ENCODE measurements around the gene ARRB1. TPM values are rescaled to one million over a fixed set of nuclear protein-coding genes. Genes with fewer than 3 reads are reported as not detected.

The ARRB1 gene
- total and polyA plus RNA-seq, 2 of the 13 experiments (the other 11 are each of a cell fraction or from before 2014, with no cell fraction given), result 22.5 to 35.7 TPM

DNA sequence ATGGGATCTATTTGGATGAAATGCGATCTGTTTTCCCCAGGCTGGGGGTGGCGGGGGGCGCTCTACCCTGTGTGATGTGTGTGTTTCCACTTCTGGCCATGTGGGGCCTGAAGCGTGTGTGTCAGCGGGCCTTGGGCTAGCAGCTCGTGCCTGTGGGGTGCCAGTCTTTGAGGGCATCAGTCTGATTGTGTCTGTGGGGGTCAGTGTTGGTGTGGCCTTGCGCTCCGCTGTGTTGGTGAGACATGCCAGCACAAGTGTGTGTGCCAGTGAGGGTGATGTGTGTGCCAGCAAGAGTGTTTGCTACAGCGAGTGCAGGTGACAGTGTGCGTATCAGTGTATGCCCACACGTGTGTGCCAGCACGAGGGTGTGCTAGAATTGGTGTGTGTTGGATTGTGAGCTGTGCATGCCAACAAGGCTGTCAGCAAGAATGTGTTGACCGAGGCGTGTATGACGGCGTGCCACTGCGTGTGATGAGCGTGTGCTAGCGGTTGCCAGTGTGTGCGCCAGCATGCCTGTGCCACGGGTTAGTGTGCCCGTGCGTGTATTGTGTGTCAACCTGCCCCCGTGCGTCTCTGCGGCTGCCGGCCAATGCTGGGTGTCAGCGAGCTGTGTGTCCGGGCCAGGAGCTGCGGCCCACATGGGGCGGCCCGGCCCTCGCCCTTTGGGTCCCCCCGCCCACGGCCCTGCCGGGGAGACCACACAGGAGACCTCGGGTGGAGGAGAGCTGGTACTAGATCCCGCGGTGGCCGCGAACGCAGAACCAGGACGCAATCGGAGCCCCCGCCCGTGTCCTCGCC lies 519 bp downstream of the ARRB1 start (continued):
- TF ChIP-seq, protein P1, sequence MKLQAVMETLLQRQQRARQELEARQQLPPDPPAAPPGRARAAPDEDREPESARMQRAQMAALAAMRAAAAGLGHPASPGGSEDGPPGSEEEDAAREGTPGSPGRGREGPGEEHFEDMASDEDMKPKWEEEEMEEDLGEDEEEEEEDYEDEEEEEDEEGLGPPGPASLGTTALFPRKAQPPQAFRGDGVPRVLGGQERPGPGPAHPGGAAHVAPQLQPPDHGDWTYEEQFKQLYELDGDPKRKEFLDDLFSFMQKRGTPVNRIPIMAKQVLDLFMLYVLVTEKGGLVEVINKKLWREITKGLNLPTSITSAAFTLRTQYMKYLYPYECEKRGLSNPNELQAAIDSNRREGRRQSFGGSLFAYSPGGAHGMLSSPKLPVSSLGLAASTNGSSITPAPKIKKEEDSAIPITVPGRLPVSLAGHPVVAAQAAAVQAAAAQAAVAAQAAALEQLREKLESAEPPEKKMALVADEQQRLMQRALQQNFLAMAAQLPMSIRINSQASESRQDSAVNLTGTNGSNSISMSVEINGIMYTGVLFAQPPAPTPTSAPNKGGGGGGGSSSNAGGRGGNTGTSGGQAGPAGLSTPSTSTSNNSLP (IDR thresholded peaks at IDR 0.05; ENCODE audit: low read depth, low read length), result no peak
- TF ChIP-seq KLF9 (CRISPR knock-in tag; IDR thresholded peaks at IDR 0.05; ENCODE audit: low read depth) (no peak), POGZ (CRISPR knock-in tag; IDR thresholded peaks at IDR 0.05) (no peak), U2AF2 (IDR thresholded peaks at IDR 0.05; ENCODE audit: low read depth, low read length) (no peak), CBFB (CRISPR knock-in tag; IDR thresholded peaks at IDR 0.05) (no peak), EP300 (IDR thresholded peaks at IDR 0.05; ENCODE audit: low read depth in 2 of 2, low read length in 2 of 2) (no peak), EP300 (CRISPR knock-in tag; IDR thresholded peaks at IDR 0.05; ENCODE audit: borderline replicate concordance) (no peak), KDM6A (CRISPR knock-in tag; IDR thresholded peaks at IDR 0.05; ENCODE audit: low read depth) (no peak), NCOR1 (IDR thresholded peaks at IDR 0.05; ENCODE audit: borderline replicate concordance, low read length) (no peak), SMAD9 (CRISPR knock-in tag; IDR thresholded peaks at IDR 0.05) (no peak), EED (CRISPR knock-in tag; IDR thresholded peaks at IDR 0.05) (peak; percentile 84), ZFX (CRISPR knock-in tag; IDR thresholded peaks at IDR 0.05; ENCODE audit: low read depth) (peak; percentile 43; the same call in 1 of the 2 replicates), PAWR (CRISPR knock-in tag; IDR thresholded peaks at IDR 0.05; ENCODE audit: borderline replicate concordance) (no peak), KDM5A (IDR thresholded peaks at IDR 0.05; ENCODE audit: borderline replicate concordance, low read length) (no peak), SMARCC2 (IDR thresholded peaks at IDR 0.05) (no peak), TCF7L2 (IDR thresholded peaks at IDR 0.05; ENCODE audit: low read depth, low read length) (no peak), KDM1A (CRISPR knock-in tag; IDR thresholded peaks at IDR 0.05) (no peak), HDAC1 (CRISPR knock-in tag; IDR thresholded peaks at IDR 0.05) (peak; percentile 43), JUND (CRISPR knock-in tag; IDR thresholded peaks at IDR 0.05) (peak; percentile 64; the same call in 1 of the 2 replicates), SRSF9 (IDR thresholded peaks at IDR 0.05; ENCODE audit: borderline replicate concordance, insufficient read depth, low read depth, low read length, poor library complexity, severe bottlenecking) (no peak), ZNF792 (CRISPR knock-in tag; IDR thresholded peaks at IDR 0.05) (no peak; the same call in 1 of the 2 replicates), ZNF441 (CRISPR knock-in tag; IDR thresholded peaks at IDR 0.05; ENCODE audit: borderline replicate concordance) (0 out of 2 replicates have a peak, but pooled peaks have one; percentile 33), MIXL1 (CRISPR knock-in tag; IDR thresholded peaks at IDR 0.05) (no peak), RFX5 (IDR thresholded peaks at IDR 0.05; ENCODE audit: low read depth, low read length) (no peak)
- TF ChIP-seq, protein P2, sequence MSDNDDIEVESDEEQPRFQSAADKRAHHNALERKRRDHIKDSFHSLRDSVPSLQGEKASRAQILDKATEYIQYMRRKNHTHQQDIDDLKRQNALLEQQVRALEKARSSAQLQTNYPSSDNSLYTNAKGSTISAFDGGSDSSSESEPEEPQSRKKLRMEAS (IDR thresholded peaks at IDR 0.05), result peak; percentile 68
- TF ChIP-seq, protein P3, sequence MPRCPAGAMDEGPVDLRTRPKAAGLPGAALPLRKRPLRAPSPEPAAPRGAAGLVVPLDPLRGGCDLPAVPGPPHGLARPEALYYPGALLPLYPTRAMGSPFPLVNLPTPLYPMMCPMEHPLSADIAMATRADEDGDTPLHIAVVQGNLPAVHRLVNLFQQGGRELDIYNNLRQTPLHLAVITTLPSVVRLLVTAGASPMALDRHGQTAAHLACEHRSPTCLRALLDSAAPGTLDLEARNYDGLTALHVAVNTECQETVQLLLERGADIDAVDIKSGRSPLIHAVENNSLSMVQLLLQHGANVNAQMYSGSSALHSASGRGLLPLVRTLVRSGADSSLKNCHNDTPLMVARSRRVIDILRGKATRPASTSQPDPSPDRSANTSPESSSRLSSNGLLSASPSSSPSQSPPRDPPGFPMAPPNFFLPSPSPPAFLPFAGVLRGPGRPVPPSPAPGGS (CRISPR knock-in tag; IDR thresholded peaks at IDR 0.05), result no peak; the same call in 1 of the 2 replicates
- TF ChIP-seq, protein P4, sequence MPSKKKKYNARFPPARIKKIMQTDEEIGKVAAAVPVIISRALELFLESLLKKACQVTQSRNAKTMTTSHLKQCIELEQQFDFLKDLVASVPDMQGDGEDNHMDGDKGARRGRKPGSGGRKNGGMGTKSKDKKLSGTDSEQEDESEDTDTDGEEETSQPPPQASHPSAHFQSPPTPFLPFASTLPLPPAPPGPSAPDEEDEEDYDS (CRISPR knock-in tag; IDR thresholded peaks at IDR 0.05), result no peak
- TF ChIP-seq, protein P5, sequence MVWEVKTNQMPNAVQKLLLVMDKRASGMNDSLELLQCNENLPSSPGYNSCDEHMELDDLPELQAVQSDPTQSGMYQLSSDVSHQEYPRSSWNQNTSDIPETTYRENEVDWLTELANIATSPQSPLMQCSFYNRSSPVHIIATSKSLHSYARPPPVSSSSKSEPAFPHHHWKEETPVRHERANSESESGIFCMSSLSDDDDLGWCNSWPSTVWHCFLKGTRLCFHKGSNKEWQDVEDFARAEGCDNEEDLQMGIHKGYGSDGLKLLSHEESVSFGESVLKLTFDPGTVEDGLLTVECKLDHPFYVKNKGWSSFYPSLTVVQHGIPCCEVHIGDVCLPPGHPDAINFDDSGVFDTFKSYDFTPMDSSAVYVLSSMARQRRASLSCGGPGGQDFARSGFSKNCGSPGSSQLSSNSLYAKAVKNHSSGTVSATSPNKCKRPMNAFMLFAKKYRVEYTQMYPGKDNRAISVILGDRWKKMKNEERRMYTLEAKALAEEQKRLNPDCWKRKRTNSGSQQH (CRISPR knock-in tag; IDR thresholded peaks at IDR 0.05; ENCODE audit: low read depth), result no peak
